RWPE2 (cell line): ENCODE measurements around the gene PIF1.

Source experiments
- ATAC-seq: fragments of 200-7000 bp; cut with Tn5 transposase; 3 replicates; pipeline ENCODE4 v1.9.1; 2021; ENCODE audit warnings: low read depth
- DNase-seq: peaks from one replicate; pipeline ENCODE4 v3.0.0-alpha.2; 2020; ENCODE audit warnings: low spot score
- H3K27ac ChIP-seq: fragments of 450-650 bp; 2 replicates; pipeline ENCODE4 v1.5.1; 2017; ENCODE audit warnings: mild to moderate bottlenecking; ENCODE audit not compliant: poor library complexity, severe bottlenecking
- H3K27me3 ChIP-seq: fragments of 250-450 bp; sonication (Bioruptor Pico); 2 replicates; pipeline ENCODE4 v1.5.1; 2021; ENCODE audit warnings: mild to moderate bottlenecking, moderate library complexity; ENCODE audit not compliant: insufficient read depth, poor library complexity, severe bottlenecking
- H3K36me3 ChIP-seq: fragments of 250-450 bp; sonication (Bioruptor Pico); 2 replicates; pipeline ENCODE4 v1.5.1; 2020; ENCODE audit warnings: low read depth, mild to moderate bottlenecking, moderate library complexity
- H3K4me1 ChIP-seq: fragments of 250-450 bp; sonication (Bioruptor Pico); 2 replicates; pipeline ENCODE4 v1.5.1; 2021; ENCODE audit warnings: mild to moderate bottlenecking, moderate library complexity; ENCODE audit not compliant: insufficient read depth, poor library complexity, severe bottlenecking
- H3K4me3 ChIP-seq: fragments of 250-450 bp; sonication (Bioruptor Pico); 2 replicates; pipeline ENCODE4 v1.5.1; 2021; ENCODE audit warnings: mild to moderate bottlenecking, moderate library complexity; ENCODE audit not compliant: severe bottlenecking
- H3K9me3 ChIP-seq: fragments of 250-450 bp; sonication (Bioruptor Pico); 2 replicates; pipeline ENCODE4 v1.5.1; 2021; ENCODE audit warnings: mild to moderate bottlenecking, moderate library complexity; ENCODE audit not compliant: severe bottlenecking
- TF ChIP-seq, protein P1 (sequence below): fragments of 450-650 bp; IDR thresholded peaks from one replicate; pipeline ENCODE4 v1.5.1; 2017; ENCODE audit warnings: mild to moderate bottlenecking, moderate library complexity; ENCODE audit not compliant: poor library complexity, severe bottlenecking

Gene PIF1

GRCh38 chr15:64813075-64813474, 12.4 kb downstream of the PIF1 start:
- TF ChIP-seq, protein P1, sequence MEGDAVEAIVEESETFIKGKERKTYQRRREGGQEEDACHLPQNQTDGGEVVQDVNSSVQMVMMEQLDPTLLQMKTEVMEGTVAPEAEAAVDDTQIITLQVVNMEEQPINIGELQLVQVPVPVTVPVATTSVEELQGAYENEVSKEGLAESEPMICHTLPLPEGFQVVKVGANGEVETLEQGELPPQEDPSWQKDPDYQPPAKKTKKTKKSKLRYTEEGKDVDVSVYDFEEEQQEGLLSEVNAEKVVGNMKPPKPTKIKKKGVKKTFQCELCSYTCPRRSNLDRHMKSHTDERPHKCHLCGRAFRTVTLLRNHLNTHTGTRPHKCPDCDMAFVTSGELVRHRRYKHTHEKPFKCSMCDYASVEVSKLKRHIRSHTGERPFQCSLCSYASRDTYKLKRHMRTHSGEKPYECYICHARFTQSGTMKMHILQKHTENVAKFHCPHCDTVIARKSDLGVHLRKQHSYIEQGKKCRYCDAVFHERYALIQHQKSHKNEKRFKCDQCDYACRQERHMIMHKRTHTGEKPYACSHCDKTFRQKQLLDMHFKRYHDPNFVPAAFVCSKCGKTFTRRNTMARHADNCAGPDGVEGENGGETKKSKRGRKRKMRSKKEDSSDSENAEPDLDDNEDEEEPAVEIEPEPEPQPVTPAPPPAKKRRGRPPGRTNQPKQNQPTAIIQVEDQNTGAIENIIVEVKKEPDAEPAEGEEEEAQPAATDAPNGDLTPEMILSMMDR = no peak
- H3K4me3 ChIP-seq = no peak overlapping the region
- no peaks in the 10 kb centered on the region for H3K4me1 ChIP-seq
- peaks cover 15% of the 10 kb centered on the region for H3K36me3 ChIP-seq
- H3K9me3 ChIP-seq = no peaks in the 10 kb centered on the region
- no peaks in the 10 kb centered on the region for H3K27me3 ChIP-seq
- H3K27ac ChIP-seq = no peak overlapping the region
- ATAC-seq (peak; percentile 8; the same call in 2 of the 3 replicates), DNase-seq (no peak)

DNA sequence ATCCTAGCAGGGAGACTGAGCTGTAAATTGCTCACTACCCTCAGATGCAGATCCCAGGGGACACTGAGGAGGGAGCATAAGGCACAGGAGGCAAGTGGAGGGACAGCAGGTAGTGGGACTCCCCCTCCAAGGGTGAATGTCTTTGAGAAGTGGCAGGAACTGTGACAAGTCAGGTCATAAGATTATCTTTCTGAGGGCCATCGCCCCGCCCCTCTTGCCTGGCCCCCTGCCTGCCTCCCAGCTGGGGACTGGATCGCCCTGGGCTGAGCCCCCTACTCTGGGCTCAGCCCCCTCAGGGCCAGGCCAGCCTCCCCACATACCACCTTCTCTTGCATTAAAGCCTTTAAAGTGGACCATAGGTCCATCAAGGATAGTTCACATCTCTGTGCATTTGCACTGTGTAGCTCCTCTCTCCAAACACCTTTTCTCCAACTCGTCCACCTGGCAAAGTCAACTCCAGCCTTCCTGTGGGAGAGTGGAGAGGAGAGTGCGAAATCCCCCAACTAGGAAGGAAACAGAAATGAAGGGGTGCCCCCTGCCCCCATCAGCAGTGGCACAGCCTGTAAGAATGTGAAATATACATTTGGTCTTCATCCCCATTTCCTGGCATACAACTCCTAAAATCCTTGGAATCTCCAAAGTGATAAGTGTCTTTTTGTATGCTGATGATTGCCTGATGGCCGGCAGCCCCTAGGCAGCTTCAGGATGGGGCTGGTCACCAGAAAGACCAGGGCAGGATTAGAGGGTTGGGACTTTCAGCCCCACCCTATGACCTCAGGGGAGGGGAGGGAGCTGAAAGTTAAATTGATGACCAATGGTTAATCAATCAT, 14.7 kb downstream of the PIF1 start:
- ATAC-seq (no peak), DNase-seq (no peak)
- Histone ChIP-seq H3K9me3 (no peaks in the 10 kb centered on the region), H3K4me3 (no peak overlapping the region), H3K4me1 (no peaks in the 10 kb centered on the region), H3K27me3 (no peaks in the 10 kb centered on the region), H3K27ac (no peak overlapping the region), H3K36me3 (no peaks in the 10 kb centered on the region)
- TF ChIP-seq, protein P1 = no peak

DNA sequence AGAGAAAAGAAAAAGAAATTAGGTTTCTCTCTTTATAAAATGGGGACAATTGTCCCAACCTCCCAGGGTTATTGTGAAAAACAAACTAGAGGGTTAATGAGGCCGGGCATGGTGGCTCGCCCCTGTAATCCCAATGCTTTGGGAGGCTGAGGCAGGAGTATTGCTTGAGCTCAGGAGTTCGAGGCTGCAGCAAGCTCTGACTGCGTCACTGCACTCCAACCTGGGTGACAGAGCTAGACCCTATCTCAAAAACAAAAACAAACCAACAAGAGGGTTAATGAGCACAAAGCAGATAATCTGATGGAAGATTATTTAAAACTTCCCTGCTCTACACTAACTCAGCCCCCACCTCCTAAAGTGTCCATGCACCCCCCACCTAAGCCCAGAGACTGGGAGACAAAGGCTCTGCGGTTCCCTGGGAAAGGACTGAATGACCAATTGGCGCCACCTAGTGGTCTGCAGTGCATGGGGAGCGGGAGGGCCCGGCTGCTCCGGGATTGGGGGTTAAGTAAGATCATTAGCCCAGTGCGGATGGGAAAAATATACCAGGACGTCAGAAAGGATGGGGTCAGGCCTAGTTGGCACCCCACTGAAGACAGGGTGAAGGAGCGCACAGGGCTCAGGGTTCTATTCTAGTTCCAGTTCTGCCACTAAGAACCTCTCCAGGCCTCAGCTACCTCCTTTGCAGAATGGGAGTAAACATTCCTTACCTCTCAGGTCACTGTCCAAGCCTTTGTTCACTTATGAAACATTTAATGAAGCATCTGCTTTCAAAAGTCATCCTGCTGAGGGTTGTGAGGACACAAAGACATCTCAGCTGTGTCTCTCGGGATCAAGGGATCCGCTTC, 15.6 kb downstream of the PIF1 start:
- no peaks in the 10 kb centered on the region for H3K36me3 ChIP-seq
- TF ChIP-seq, protein P1 = peak; percentile 100
- peak; percentile 82 for ATAC-seq
- no peak overlapping the region for H3K4me3 ChIP-seq
- no peaks in the 10 kb centered on the region for H3K27me3 ChIP-seq
- DNase-seq = peak; percentile 85
- no peaks in the 10 kb centered on the region for H3K4me1 ChIP-seq
- H3K27ac ChIP-seq = no peak overlapping the region
- H3K9me3 ChIP-seq = no peaks in the 10 kb centered on the region

GRCh38 chr15:64808785-64809453, 16.5 kb downstream of the PIF1 start:
- Histone ChIP-seq H3K4me3 (no peak overlapping the region), H3K27ac (no peak overlapping the region), H3K4me1 (no peaks in the 10 kb centered on the region), H3K27me3 (no peaks in the 10 kb centered on the region), H3K36me3 (no peaks in the 10 kb centered on the region), H3K9me3 (no peaks in the 10 kb centered on the region)
- DNase-seq = no peak
- TF ChIP-seq, protein P1 = no peak
- ATAC-seq = no peak
